IPS-11a (cell line): ENCODE data around the gene ARL8A.
A peak's percentile ranks its signal among the peaks of the same experiment; 100 is the strongest.
"Not testable (repeated sequence)": the region's sequence is repeated elsewhere in the genome, so short reads cannot be mapped to it uniquely, and the experiment has no call there.

Experiments
- H3K4me3 ChIP-seq: one replicate; pipeline ENCODE4 v1.5.1; 2013; ENCODE audit warnings: low read depth, low read length, control low read depth

ARL8A gene

GRCh38 chr1:202159534-202160371 is 15.2 kb upstream of the ARL8A start:
- H3K4me3 ChIP-seq: no peak overlapping the region

- no peak overlapping the region for H3K4me3 ChIP-seq
Observed at GRCh38 chr1:202158810-202159533, 14.4 kb upstream of the ARL8A start.

- H3K4me3 ChIP-seq: no peak overlapping the region
Observed at GRCh38 chr1:202157945-202158344, 13.4 kb upstream of the ARL8A start.

- no peak overlapping the region for H3K4me3 ChIP-seq
Observed at GRCh38 chr1:202156590-202156989, 12.1 kb upstream of the ARL8A start.

GRCh38 chr1:202155478-202156021 is 11.0 kb upstream of the ARL8A start:
- no peak overlapping the region for H3K4me3 ChIP-seq

GRCh38 chr1:202154766-202155477 is 10.4 kb upstream of the ARL8A start:
- H3K4me3 ChIP-seq: no peak overlapping the region

GRCh38 chr1:202154148-202154765 is 9.7 kb upstream of the ARL8A start:
- no peak overlapping the region for H3K4me3 ChIP-seq

GRCh38 chr1:202153284-202153683 is 8.7 kb upstream of the ARL8A start:
- no peak overlapping the region for H3K4me3 ChIP-seq

- no peak overlapping the region for H3K4me3 ChIP-seq
Observed at GRCh38 chr1:202152399-202152798, 7.9 kb upstream of the ARL8A start.

- H3K4me3 ChIP-seq: no peak overlapping the region
Observed at GRCh38 chr1:202151045-202151444, 6.5 kb upstream of the ARL8A start.

- no peak overlapping the region for H3K4me3 ChIP-seq
Observed at GRCh38 chr1:202150602-202151001, 6.1 kb upstream of the ARL8A start.

- no peak overlapping the region for H3K4me3 ChIP-seq
Observed at GRCh38 chr1:202150187-202150586, 5.7 kb upstream of the ARL8A start.

GRCh38 chr1:202149566-202149965 is 5.0 kb upstream of the ARL8A start:
- H3K4me3 ChIP-seq: no peak overlapping the region

- no peak overlapping the region for H3K4me3 ChIP-seq
Observed at GRCh38 chr1:202148391-202148790, 3.9 kb upstream of the ARL8A start.

- H3K4me3 ChIP-seq: no peak overlapping the region
Observed at GRCh38 chr1:202146993-202147392, 2.5 kb upstream of the ARL8A start.

GRCh38 chr1:202146279-202146678 is 1.7 kb upstream of the ARL8A start:
- no peak overlapping the region for H3K4me3 ChIP-seq

GRCh38 chr1:202145744-202146140 is 1.2 kb upstream of the ARL8A start:
- H3K4me3 ChIP-seq: not testable (repeated sequence)

GRCh38 chr1:202145068-202145743 is 669 bp upstream of the ARL8A start:
- peak overlapping the region; percentile 81 for H3K4me3 ChIP-seq

GRCh38 chr1:202143768-202144401 is 652 bp downstream of the ARL8A start:
- H3K4me3 ChIP-seq: peak overlapping the region; percentile 81
